SK-N-DZ (cell line): Measurements from ENCODE around the gene NHERF2.

Source experiments
- DNase-seq: peaks from one replicate; pipeline ENCODE4 v3.0.0-alpha.2; 2015; ENCODE audit warnings: low spot score

NHERF2 gene

DNA sequence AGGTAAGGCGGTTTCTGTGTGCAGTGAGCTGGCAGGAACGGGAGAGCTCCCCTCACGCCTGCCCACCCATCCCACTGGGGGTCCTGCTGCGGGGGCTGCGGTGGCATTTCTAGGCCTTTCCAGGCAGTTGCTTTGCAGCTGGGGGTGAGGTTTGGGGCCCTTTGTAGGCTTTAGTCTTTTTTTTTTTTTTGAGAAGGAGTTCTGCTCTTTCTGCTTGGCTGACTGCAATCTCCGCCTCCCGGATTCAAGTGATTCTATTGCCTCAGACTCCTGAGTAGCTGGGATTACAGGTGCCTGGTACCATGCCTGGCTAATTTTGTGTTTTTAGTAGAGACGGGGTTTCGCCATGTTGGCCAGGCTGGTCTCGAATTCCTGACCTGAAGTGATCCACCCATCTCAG lies 32.2 kb downstream of the NHERF2 start:
- DNase-seq = no peak

GRCh38 chr16:2060346-2060745 lies 33.6 kb downstream of the NHERF2 start:
- no peak for DNase-seq

DNA sequence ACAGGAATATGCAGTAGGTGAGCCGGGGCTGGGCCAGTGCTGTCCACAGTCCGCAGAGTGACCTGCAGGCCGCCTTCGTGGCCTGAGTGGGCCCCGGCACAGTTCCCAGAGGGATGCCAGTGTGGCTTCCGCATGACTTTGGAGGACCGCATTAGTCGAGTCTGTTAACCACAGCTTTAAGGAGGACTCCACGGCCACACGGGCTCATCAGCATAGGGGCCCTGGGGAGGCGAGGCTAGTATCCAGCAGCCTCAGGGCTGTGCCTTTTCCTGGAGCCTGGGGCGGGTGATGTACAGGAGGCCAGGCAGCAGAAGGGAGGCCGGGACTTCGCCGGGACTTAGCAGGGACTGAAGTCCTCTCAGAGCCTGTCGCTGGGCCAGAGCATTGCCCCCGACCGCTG lies 34.3 kb downstream of the NHERF2 start:
- no peak for DNase-seq

GRCh38 chr16:2061526-2061925 lies 34.8 kb downstream of the NHERF2 start:
- DNase-seq = no peak

GRCh38 chr16:2062801-2063200 lies 36.1 kb downstream of the NHERF2 start:
- DNase-seq = no peak

- no peak for DNase-seq
These were observed 37.2 kb downstream of the NHERF2 start for GRCh38 chr16:2063861-2064260.

DNA sequence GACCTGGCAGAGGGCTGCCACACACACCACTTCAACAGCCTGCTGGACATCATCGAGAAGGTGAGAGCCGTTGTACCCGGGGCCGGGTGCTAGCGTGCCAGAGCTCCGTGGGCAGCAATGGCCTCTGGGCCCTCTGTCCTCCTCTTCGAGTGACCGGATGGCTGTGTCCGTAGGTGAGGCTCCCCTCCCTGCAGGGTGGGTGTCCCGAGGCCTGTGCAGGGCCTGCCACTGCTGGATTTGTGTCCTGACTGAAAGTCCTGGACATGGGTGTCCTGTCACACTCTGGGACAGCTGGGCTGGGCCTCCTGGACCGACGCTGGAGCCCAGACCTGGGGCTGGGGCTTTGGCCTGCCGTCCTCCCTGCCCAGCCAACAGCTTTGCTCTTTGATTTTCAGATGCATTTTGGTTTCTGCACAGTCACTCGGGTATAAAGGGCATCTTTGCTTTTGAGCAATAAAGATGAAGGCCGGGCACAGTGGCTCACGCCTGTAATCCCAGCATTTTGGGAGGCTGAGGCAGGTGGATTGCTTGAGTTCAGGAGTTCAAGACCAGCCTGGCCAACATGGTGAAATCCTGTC lies 37.8 kb downstream of the NHERF2 start:
- DNase-seq = no peak

DNA sequence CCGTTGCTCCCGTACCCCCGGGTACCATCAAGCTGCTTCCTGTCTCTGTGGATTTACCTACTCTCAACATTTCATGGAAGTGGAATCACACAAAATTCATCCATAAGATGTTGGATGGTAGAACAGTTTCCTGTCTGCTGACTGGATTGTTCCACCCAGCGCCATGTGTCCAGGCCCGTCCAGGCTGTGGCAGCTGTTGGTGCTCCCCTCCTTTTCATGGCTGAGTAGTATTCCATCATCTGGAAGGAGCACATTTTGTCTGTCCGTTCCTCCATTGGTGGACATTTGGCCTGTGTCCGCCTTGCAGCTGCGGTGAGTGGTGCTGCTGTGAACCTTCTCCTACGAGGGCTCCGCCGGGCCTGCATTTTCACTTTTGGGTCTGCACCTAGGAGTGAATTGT lies 39.4 kb downstream of the NHERF2 start:
- DNase-seq = no peak

DNA sequence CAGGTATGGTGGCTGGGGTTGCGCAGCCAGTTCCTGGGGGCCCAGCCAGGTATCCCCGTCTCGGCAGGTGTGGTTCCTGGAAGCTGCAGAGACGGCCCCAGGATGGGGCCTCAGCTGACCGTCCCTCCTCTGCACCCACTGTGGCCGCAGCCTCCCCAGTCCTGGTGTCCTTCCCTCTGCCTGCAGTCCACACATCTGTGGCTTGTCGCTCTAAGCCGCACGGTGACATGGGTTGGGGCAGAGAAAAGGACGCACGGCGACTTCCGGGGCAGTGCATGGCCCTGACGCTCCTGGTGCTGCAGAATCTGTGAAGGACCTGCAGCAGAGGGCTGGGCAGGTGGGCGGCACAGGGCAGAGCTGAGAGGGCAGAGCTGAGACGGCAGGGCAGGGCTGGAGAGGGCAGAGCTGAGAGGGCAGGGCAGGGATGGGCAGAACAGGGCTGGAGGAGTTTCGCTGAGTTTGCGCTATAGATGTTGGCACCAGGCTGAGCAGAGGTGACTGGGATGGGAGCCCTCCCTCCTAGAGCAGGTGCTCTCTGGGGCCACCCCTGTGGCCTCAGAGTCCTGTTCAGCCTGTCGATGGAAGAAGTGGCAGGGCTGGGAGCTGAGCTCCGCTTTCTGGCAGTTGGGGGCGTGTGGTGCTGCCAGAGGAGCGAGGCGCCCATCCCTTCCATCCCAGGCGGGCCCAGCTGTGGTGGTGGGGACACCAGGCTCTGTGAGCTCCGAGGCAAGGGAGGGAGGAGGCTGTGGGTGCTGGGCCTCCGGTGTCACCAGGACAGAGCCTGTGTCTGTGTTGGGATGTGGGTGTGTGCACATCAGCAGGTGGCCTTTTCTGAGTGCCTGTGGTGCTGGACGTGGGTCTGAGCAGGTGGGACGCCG lies 44.1 kb downstream of the NHERF2 start:
- DNase-seq = no peak

- DNase-seq = no peak
These were observed 44.9 kb downstream of the NHERF2 start for GRCh38 chr16:2071454-2072202.

DNA sequence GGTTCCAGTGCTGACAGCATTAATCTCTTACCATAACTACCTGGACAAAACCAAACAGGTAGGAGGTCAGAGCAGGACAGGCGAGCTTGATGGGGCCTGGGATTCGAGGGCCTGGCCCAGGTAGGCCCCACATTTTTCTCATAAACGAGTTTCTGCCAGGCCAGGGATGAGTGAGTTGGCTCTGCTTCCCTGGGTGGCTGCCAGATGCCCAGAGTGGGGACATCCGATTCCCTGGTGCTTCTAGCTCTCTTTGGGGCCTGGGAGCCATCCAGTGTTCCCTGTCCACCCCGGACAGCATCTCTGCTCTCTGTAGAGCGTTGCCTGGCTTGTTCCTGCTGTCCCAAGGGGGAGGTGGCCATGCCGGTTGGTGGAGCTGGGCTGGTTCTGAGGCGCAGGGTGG lies 46.2 kb downstream of the NHERF2 start:
- DNase-seq = no peak

GRCh38 chr16:2074071-2074470 lies 47.4 kb downstream of the NHERF2 start:
- no peak for DNase-seq

DNA sequence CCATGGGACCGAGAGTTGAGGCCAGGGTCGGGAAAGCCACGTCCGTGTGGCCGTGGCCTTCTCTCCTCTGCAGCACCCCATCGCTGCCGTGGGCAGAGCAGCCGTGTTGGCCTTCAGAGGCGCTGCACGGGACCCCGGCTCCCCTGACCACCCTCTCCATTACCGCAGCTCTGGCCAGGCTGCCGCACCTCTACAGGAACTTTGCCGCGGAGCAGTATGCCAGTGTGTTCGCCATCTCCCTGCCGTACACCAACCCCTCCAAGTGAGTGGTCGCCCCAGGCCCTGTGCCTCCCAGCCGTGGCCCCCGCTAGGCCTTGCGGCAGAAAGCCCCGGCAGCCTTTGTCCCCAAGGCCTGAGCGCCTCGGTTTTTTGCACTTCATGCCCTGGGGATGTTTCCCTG lies 48.9 kb downstream of the NHERF2 start:
- no peak for DNase-seq

- no peak for DNase-seq
These were observed 49.6 kb downstream of the NHERF2 start for GRCh38 chr16:2076072-2076865.

DNA sequence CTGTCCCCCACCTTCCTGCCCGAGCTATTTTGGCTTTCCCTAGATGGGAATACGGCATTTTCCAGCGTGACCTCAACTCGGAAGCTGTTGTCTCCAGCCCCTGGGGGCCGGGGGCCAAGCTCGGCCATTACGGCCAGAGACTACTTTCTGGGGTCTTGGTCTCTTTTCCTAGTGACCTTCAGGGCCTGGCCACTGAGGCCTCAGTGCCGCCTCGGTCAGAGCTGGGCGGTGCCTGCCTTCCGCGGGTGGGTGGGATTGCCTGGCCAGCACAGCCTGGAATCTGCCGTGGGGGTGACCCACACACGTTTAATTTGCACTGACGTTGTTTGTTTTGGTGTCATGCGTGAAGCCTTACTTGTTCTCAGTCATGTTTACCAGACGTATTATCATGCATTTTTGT lies 50.3 kb downstream of the NHERF2 start:
- DNase-seq = no peak

GRCh38 chr16:2077696-2078095 lies 51.0 kb downstream of the NHERF2 start:
- DNase-seq = no peak

DNA sequence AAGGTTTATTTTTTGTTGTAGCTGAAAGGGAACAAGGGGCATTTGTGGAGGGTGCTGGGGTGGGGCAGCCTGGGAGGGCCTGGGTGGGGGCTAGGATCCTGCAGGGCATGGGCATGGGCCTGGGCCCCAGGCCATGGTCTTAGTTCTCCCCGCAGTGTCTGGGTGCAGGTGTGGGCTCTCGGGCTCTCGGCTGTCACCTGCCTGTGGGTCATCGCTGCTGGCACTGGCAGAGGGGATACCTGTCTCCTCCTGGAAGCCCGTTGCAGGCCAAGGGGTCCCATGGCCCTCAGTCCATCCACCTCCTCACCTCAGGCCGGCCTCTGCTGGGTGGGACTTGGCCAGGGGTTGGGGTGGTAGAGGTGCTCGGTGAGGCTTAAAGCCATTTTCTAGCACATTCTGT lies 51.4 kb downstream of the NHERF2 start:
- DNase-seq = no peak

DNA sequence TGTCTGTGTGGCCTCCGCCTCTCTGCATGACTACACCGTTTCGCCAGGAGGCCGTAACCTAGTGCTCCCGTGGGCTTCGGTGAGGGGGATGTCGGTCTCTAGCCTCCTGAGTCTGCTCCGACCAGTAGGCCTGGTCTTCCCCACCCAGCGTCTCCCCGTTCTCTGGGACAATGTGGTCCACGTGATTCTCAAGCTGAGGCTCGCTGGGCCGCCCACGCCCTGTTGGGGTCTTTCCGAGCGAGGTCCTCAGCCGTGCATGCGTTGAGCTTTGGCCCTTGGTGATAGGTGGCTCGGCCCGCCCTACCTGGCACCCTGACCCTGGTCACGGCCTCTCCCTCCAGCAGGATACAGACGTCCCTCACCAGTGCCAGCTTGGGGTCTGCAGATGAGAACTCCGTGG lies 52.0 kb downstream of the NHERF2 start:
- DNase-seq = no peak

DNA sequence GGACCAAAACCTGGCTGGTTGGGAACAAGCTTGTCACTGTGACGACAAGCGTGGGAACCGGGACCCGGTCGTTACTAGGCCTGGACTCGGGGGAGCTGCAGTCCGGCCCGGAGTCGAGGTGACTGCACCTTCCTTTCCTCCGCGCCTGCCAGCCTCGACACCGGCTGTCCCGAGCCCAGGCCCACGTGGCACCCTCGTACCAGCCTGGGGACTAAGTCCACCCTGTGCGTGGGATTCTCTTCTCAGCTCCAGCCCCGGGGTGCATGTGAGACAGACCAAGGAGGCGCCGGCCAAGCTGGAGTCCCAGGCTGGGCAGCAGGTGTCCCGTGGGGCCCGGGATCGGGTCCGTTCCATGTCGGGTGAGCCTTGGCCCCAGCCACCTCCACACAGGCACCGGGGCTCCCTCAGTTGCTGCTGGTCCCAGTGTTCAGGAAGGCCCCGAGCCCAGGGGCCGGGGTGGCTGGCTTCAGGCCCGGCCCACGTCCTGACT lies 52.7 kb downstream of the NHERF2 start:
- DNase-seq = no peak

DNA sequence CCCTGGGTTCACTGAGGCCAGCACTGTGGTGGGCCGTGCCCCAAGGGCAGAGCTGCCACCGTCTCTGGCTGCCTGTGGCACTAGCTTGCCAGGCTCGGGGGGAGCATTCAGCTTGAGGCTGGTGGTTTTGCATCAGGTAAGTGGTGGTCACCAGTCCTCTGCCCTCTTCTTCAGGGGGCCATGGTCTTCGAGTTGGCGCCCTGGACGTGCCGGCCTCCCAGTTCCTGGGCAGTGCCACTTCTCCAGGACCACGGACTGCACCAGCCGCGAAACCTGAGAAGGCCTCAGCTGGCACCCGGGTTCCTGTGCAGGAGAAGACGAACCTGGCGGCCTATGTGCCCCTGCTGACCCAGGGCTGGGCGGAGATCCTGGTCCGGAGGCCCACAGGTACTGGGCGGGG lies 53.3 kb downstream of the NHERF2 start:
- no peak for DNase-seq

DNA sequence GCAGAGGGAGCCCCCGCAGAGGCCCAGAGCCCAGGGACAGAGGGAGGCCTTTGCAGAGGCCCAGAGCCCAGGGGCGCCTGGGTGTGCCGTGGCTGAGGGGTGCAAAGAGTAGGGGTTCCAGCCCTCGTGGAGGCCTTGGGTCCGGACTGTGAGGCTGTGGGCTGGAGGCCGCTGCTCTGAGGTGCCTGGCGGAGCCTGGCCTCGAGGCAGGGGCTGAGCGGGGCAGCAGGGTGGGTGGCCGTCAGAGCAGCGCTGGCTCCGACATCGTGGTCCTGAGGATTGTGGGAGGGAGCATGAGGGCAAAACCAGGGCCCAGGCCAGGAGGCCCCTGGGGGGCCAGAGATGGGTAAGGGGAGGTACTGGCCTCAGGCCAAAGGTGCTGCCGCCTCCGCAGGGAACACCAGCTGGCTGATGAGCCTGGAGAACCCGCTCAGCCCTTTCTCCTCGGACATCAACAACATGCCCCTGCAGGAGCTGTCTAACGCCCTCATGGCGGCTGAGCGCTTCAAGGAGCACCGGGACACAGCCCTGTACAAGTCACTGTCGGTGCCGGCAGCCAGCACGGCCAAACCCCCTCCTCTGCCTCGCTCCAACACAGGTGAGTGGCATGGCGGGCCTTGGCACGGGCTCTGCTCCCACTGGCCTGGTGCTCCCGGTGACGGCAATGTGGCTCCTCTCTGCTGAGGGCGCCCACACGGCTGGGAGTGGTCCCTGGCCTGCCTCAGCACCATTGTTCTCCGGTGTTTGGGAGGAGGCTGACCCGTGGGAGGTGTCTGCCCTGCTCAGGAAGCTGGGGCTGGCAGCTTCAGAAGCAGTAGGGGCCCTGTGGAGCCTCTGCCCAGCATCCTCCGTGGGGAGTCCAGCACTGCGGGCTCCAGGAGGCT lies 54.7 kb downstream of the NHERF2 start:
- no peak for DNase-seq
